NAMALWA (cell line): Measurements from ENCODE around the gene GNG8.

Experiments
- DNase-seq: peaks from one replicate; pipeline ENCODE4 v3.0.0-alpha.2; 2015; ENCODE audit warnings: low spot score

The GNG8 gene

DNA sequence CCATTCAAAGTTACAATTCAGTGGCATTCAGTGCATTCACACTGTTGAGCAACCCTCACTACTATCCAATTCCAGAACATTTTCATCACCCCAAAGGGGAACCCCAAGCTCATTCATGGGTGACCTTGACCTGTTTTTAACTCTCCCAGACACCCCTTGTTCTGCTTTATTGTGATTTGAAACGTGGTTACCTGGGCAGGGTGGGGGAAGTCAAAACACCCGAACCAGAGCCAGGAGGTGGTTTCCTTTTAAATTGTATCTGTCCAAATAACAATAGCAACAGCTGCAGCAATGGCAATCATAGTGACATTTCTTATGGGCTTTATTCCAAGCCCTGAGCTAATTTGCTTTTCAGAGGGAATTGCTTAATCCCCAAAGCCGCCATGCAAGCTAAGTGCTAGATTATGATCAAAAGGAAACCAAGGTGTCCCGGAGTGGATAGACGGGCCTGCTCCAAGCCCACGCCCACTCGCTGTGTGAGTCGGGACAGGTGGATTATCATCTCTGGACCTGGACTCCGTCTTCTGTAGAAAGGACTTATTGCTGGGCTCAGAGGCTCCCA is 17.3 kb downstream of the GNG8 start:
- no peak for DNase-seq

DNA sequence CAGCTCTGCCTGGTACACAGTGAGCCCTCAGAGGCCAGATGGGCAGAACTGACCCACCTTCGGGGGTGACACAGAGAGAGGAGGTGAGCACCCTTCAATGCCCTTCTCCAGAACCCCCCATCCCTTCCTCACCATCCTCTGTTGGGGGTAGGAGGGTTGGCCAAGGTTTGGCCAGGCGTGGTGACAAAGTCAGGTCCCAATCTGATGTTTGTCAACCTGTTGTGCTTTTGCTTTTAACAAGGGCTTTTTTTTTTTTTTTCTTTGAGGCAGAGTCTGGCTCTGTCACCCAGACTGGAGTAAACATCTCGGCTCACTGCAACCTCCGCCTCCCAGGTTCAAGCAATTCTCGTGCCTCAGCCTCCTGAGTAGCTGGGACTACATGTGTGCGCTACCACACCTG is 18.4 kb downstream of the GNG8 start:
- DNase-seq = no peak

DNA sequence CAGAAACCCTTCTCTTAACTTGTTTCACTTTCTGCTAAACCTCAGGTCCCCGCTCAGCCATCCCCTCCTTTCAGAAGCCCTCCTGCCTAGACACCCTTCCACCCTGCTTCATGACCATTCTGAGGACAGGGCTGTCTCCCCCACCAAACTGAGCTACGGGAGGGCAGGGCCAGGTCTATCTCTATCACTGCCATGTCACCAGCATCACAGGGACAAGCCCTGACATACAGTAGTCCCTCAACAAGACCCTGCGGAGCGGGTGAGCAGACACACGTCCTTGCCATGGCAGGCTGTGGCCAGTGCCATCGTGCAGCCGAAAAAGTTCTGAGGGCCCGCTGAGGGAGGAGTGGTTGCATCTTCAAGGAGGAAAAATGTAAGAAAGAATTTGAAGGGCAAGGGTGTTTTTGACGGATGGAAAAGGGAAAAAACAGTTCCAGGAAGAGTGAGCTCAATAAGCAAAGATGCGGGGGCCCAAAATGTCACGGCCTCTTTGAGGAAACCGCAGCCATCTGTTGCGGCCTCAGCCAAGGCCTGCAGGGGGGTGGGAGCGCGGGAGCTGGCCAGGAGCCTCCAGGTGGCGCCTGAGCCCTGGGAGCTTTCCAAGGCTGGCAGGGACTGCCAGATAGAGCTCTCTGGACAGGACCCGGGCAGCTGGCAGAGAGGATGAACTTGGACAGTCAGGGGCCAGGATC is 19.2 kb downstream of the GNG8 start:
- peak; percentile 47 for DNase-seq

DNA sequence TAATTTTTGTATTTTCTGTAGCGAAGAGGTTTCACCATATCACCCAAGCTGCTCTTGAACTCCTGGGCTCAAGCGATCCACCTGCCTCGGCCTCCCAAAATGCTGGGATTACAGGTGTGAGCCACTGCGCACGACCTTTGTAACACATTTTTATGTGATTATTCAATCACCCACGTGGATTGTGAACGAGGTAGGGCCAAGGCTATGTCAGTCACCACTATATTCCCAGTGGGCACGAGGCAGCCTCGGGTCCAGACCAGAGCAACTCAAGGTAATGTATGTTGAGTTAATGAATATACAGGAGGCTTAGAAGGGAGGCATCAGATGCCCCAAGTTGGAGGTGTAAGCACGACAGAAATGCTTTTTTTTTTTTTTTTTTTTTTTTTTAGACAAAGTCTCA is 20.0 kb downstream of the GNG8 start:
- no peak for DNase-seq

DNA sequence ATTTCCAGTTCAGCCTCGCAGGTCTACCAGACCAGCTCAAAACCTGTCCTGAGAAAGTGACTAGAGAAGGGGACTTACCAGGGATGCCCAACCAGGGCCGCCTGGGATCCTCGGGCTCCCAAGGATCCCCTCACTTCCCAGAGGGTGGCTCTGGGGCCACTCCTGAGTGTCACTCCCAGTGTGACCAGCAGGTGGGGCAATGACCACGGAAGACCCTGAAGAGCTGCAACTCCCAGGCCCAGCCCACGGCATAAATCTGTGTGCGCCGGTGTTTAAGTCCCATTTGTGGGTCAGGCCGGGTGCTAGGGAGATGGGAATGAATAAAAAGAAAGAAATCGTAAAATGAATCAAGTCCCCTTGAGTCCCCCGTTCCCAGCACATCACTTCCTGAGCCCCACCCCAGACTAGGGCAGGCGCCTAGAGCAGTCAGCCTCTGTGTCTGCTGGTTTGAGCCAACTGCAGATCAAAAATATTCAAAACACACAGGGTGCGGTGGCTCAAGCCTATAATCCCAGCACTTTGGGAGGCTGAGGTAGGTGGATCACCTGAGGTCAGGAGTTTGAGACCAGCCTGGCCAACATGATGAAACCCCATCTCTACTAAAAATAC is 21.8 kb downstream of the GNG8 start:
- peak; percentile 83 for DNase-seq

DNA sequence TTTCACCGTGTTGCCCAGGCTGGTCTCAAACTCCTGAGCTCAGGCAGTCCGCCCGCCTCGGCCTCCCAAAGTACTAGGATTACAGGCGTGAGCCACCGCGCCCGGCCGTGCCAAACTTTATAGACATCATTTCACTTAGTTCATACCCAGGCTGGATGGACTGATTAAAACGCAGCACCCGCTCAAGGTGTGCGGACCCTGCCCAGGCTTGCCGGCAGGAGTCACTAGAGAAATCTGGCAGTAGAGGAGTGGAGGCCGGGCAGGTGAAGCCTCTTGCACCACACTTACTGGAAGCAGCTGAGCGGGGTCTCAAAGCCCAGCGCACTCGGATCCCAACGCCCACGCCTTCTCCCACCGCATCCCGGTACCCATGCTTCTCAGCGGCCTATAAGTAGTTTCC is 22.5 kb downstream of the GNG8 start:
- DNase-seq = no peak

DNA sequence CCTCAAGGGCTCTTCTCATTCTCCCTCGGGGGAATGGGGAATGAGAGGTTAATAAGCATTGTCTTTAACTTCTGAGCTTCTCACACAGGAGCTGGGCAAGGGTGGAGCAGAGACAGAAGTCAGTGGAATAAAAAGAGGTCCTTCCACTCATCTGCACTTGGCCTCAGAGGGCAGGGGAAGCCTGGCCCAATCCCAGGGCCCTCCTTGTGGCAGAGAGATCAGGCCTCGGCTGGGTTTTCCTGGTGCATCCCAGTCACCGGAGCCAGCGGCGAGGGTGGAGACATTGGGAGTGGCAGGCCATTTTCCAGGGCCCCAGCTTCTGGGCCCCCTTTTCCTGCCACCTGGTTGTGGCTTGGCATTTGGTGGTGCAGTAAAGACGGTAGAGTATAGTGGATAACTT is 24.2 kb downstream of the GNG8 start:
- no peak for DNase-seq

DNA sequence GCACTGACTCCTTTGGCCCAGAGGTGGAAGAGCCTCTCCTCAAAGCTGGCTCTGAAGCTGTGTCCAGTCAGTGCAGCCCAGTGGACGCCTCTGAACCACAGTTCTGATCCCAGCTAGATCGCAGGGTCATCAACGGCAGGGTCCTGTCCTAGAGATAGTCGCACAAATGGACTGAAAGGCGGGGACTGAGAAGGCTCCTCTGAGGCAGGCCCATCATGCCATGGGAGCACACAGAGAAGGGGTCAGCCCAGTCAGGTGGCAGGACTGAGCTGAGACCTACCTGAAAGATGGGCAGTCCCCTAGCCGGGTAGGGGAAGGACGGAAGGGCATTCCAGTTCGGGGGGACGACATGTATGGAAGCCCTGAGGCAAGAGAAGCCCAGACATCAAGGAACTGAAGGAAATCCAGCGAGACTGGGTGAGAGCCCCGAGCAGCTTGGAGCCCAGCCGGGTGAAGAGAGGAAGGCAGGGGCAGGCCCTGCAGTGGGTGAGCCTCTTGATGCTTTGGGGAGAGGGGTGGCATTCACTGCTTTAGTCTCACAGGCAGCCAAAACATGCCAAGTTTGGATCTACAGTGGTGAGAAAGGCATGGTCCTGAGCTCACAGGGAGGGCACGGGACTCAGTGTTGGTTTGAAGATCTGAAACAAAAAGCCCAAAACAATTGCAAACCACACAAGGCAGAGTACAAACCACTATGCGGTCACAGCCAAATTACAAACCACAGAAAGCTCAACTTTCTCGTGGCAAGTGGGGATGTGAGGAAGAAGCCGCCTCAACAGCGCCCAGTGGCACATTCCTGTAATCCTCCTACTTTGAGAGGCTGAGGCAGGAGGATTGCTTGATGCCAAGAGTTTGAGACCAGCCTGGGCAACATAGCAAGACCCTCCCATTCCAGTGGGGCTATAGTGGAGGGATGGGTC is 24.9 kb downstream of the GNG8 start:
- DNase-seq = peak; percentile 40

DNA sequence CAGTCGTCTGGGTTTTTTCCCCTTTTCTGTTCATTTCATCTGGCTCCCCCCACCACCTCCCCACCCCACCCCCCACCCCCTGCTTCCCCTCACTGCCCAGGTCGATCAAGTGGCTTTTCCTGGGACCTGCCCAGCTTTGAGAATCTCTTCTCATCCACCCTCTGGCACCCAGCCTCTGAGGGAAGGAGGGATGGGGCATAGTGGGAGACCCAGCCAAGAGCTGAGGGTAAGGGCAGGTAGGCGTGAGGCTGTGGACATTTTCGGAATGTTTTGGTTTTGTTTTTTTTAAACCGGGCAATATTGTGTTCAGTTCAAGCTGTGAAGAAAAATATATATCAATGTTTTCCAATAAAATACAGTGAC is 25.6 kb downstream of the GNG8 start:
- no peak for DNase-seq

DNA sequence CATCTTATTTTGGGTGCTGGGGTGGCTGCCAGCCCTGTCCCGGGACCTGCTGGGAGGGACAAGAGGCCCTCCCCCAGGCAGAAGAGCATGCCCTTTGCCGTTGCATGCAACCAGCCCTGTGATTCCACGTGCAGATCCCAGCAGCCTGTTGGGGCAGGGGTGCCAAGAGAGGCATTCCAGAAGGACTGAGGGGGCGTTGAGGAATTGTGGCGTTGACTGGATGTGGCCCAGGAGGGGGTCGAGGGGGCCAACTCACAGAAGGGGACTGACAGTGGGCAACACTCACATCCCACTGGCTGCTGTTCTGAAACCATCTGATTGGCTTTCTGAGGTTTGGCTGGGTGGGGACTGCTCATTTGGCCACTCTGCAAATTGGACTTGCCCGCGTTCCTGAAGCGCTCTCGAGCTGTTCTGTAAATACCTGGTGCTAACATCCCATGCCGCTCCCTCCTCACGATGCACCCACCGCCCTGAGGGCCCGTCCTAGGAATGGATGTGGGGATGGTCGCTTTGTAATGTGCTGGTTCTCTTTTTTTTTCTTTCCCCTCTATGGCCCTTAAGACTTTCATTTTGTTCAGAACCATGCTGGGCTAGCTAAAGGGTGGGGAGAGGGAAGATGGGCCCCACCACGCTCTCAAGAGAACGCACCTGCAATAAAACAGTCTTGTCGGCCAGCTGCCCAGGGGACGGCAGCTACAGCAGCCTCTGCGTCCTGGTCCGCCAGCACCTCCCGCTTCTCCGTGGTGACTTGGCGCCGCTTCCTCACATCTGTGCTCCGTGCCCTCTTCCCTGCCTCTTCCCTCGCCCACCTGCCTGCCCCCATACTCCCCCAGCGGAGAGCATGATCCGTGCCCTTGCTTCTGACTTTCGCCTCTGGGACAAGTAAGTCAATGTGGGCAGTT is 26.2 kb downstream of the GNG8 start:
- DNase-seq = no peak

DNA sequence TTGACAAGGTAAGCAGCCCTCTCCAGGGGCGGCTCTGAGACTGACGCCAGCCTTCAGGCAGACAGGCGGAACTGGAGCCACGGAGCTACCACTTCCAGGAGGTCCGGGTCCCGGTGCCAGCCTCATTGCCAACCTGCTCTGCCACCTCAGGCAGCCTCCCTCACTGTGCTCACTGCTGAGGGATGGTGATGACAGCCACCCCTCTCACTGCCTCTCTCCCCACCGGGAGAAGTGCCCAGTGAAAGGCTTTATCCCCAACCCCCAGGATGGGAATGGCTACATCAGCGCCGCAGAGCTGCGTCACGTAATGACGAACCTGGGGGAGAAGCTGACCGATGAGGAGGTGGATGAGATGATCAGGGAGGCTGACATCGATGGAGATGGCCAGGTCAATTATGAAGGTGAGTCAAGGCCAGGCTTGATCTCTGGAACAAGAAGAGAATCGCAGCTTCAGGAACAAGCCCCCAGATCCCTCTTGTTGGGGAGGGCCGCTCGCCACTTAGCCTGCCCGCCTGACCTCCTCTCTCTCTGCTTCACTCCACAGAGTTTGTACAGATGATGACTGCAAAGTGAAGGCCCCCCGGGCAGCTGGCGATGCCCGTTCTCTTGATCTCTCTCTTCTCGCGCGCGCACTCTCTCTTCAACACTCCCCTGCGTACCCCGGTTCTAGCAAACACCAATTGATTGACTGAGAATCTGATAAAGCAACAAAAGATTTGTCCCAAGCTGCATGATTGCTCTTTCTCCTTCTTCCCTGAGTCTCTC is 27.2 kb downstream of the GNG8 start:
- no peak for DNase-seq

DNA sequence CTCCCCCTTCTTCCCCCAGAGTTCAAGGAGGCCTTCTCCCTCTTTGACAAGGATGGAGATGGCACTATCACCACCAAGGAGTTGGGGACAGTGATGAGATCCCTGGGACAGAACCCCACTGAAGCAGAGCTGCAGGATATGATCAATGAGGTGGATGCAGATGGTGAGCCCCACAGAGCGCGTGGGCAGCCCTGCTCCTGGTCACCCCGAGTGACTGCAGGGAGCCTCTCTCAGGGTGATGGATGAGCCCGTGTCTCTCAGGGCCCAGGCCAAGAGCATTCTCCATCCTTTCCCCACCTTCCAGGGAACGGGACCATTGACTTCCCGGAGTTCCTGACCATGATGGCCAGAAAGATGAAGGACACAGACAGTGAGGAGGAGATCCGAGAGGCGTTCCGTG is 27.8 kb downstream of the GNG8 start:
- DNase-seq = no peak

DNA sequence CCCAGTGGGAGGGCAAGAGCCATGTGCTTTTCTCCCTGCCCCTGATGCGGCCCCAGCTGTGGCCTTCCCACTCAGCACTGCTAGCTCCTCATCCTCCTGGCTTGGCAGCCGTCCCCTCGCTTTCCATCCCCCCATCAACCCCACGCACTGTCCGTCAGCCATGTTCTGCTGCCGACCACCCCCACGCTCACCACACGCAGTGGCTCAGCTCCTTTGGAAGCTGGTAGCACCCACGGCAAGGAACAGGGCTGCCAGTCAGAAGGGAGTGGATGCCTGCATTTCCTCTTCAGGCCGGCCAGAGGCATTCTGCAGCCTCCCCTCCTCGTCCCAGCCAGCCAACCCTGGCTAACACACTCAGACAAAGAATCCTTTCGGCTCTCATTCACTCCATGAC is 28.6 kb downstream of the GNG8 start:
- DNase-seq = no peak

DNA sequence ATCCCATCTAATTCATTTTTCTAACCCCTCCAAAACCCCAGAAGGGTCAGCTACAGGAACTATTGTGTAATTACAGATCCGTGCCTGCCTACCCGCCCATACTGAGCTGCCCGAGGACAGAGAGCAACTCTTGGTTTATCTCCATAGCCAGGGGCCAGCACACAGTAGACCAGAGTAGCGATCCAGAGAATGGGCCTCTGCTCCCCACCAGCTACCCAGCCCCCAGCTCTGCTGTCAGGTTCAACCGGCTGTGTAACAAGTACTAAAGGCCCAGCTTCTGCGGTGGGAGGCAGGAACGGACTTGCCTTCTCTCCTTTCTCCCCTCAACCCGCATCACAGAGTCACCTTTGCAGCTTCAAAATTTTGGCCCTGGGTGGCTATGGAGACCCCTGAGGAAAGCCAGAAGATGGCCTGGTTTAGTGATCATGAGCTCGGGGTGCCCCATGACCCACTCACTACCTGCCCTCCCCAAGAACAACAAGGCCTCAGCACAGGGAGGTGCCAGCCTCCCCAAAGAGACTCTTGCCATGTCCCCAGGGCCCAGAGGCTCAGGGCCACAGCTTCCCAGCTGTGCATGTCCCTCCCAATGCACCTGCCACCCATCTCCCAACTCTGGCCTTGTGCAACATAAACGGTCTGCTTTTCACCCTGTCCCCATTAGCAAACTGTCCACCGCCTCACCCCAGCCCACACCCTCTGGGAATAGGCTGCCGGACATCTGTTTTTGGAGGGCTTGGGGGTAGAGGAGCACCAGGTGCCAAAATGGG is 29.1 kb downstream of the GNG8 start:
- DNase-seq = no peak

DNA sequence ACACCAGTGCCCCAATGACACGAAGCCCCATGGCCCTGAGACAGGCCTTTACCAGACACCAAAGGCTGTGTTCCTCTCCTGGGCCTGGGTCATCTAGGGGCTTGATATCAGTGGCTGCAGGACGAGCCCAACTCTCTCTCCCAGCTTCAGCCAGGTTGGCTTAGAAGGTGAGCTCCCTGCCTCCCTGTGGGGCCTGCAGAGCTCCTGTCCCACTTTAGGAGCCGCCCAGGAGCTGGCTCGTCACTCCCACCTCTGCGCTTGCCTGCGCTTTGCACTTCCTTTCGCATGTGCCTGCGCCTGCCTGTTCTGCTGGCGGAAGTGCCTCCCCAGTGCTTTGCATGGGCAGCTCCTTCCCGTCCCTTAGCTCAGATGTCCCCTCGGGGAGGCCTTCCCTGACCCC is 30.0 kb downstream of the GNG8 start:
- DNase-seq = no peak

DNA sequence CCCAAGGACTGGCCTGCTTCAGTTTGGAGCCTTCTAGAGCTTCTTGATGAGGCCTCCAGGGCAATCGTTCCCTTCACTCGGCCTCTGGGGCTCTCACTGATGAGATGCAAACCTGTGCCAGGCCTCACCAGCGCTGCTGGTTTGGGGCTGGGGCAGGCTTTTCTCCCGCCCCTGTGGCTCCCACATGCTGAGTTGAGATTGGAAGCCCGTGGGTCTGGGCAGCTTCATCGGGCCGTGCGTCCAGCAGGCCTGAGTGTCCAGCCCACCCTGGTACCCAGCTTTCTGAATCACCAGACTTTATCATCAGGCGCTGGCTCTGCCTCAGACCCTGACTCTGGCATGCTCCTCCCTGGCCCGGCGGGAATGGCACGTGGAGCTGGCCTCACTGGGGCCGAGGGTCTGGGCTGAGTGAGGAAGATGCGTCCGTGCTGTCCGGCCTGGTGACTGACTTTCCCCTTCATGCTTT is 30.6 kb downstream of the GNG8 start:
- DNase-seq = no peak

DNA sequence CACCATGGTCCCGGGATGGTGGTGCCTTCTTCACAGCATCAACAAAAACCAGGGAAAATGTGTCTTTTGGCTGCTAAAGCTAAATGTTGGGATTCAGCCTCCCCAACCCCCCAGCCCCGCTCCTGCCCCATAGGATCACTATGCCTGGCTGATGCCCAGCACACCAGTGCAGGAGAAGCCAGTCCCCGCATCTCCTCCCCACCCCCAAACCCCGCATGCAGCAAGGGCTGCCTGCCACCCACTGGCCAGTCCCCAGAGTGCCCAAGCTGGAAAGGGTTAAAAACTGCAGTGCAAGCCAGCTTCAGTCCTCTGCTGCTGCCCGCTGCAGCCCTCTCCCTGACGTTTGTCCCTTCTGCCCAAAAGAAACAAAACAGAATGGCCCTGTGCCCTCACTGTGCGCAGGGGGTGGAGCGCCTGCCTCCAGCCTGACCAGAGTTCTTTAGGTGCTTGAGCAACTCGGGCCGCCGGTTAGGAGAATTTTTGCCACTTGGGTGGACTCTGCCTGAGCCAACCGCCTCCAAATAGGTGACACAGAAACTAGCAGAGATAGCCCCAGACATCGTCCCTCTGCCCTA is 31.1 kb downstream of the GNG8 start:
- DNase-seq = no peak

DNA sequence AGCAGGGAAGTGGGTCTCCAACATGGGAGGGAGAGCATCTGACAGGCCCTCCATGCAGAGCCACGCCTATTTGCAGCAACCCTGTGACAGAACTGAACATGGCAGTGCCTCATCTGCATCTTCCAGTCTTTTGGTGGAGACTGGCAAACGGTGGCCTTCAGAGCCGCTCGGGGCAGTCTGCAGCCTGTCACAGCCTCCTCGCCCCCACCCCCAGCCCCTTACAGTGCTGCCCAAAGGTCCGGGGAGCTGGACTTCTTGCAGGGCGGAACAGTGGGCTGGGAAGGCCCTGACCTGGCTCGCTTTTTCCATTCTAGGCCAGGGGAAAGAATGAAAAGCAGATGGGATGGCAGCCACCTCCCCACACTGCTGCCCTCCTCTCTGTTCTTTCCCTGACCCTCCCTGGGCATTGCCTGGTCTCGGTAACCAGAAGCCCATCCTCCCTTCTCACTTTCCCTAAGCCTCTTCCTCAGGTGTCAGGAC is 32.2 kb downstream of the GNG8 start:
- DNase-seq = no peak

DNA sequence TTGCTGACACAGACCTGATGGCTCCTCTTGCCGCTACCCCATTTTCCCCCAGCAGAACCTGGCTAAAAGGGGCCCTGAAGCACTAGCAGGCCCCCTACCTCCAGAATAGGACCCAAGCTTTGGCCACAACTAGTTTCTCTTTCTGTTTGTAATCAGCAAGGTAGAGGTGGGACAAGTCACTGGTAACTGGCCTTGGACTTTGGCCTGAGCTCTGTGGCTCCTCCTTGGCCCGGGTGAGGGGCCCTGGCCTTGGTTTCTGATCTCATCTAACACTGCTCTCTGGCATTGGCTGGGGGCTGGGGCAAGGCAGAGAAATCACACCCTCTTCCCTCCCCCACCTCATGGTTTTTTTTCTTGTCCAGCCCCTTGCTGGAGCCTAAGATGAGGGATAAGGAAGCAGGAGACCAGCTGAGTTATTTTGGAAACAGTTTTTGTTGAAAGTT is 32.8 kb downstream of the GNG8 start:
- no peak for DNase-seq
